ENCODE data around the gene HBP1. TPM values are rescaled to one million over a fixed set of nuclear protein-coding genes. Genes with fewer than 3 reads are reported as not detected.

Gene HBP1
- total RNA-seq, 1 experiment from 2014 or later: 30.2 TPM

- no TSS peak for BruUV-seq (replicated peaks)
- no peak for DNase-seq (ENCODE audit: unreplicated experiment)
Observed at GRCh38 chr7:107209565-107209964, 40.8 kb downstream of the HBP1 start.

GRCh38 chr7:107210400-107210799 is 41.6 kb downstream of the HBP1 start:
- ChIA-PET POLR2A (no interaction called here), CTCF (no interaction called here)
- H3K4me3 Mint-ChIP-seq (ENCODE audit: unreplicated experiment): no peak overlapping the region
- no peak for DNase-seq (ENCODE audit: unreplicated experiment)
- no TSS peak for BruUV-seq (replicated peaks)
- TF ChIP-seq CTCF (IDR thresholded peaks at IDR 0.05; ENCODE audit: unreplicated experiment): no peak
- no peaks in the 10 kb centered on the region for H3K27me3 Mint-ChIP-seq (ENCODE audit: insufficient read depth, unreplicated experiment)
- H3K36me3 Mint-ChIP-seq (ENCODE audit: insufficient read depth, unreplicated experiment): peaks cover 31% of the 10 kb centered on the region
- no peaks in the 10 kb centered on the region for H3K4me1 Mint-ChIP-seq (ENCODE audit: insufficient read depth, unreplicated experiment)
- no peak overlapping the region for H3K27ac Mint-ChIP-seq (ENCODE audit: low read depth, unreplicated experiment)
- intact Hi-C loops (cut with micrococcal nuclease): no loop called here
- no peaks in the 10 kb centered on the region for H3K9me3 Mint-ChIP-seq (ENCODE audit: unreplicated experiment)

More at GRCh38 chr7:107209565-107209964, 40.8 kb downstream of the HBP1 start:
- intact Hi-C loops (cut with micrococcal nuclease): loop anchor here (10.0 kb wide), 1 partner anchor 255 kb away; no protein-coding TSS in a partner anchor
- Mint-ChIP-seq H3K9me3 (ENCODE audit: unreplicated experiment) (no peaks in the 10 kb centered on the region), H3K36me3 (ENCODE audit: insufficient read depth, unreplicated experiment) (peaks cover 39% of the 10 kb centered on the region), H3K27ac (ENCODE audit: low read depth, unreplicated experiment) (no peak overlapping the region), H3K4me3 (ENCODE audit: unreplicated experiment) (no peak overlapping the region), H3K4me1 (ENCODE audit: insufficient read depth, unreplicated experiment) (no peaks in the 10 kb centered on the region), H3K27me3 (ENCODE audit: insufficient read depth, unreplicated experiment) (no peaks in the 10 kb centered on the region)
- TF ChIP-seq CTCF (IDR thresholded peaks at IDR 0.05; ENCODE audit: unreplicated experiment): no peak
- POLR2A ChIA-PET: interaction anchor here (1.2 kb wide), 1 partner anchor 9 kb away, joined by 3 read pairs; no protein-coding TSS in a partner anchor
- CTCF ChIA-PET: interaction anchor here (0.6 to 1.6 kb wide), 3 partner anchors 15 to 183 kb away, joined by 3 to 5 read pairs (median 4); no protein-coding TSS in a partner anchor

GRCh38 chr7:107212725-107213124 is 43.9 kb downstream of the HBP1 start:
- H3K9me3 Mint-ChIP-seq (ENCODE audit: unreplicated experiment): no peaks in the 10 kb centered on the region
- H3K27ac Mint-ChIP-seq (ENCODE audit: low read depth, unreplicated experiment): no peak overlapping the region
- DNase-seq (ENCODE audit: unreplicated experiment): no peak
- no peaks in the 10 kb centered on the region for H3K4me1 Mint-ChIP-seq (ENCODE audit: insufficient read depth, unreplicated experiment)
- ChIA-PET CTCF (interaction anchor here (0.9 kb wide), 2 partner anchors 43 to 250 kb away, joined by 3 read pairs; no protein-coding TSS in a partner anchor), POLR2A (no interaction called here)
- no peak overlapping the region for H3K4me3 Mint-ChIP-seq (ENCODE audit: unreplicated experiment)
- peaks cover 13% of the 10 kb centered on the region for H3K36me3 Mint-ChIP-seq (ENCODE audit: insufficient read depth, unreplicated experiment)
- no peaks in the 10 kb centered on the region for H3K27me3 Mint-ChIP-seq (ENCODE audit: insufficient read depth, unreplicated experiment)
- no TSS peak for BruUV-seq (replicated peaks)
- intact Hi-C loops (cut with micrococcal nuclease): no loop called here
- TF ChIP-seq CTCF (IDR thresholded peaks at IDR 0.05; ENCODE audit: unreplicated experiment): no peak

- no peak overlapping the region for H3K27ac Mint-ChIP-seq (ENCODE audit: low read depth, unreplicated experiment)
- intact Hi-C loops (cut with micrococcal nuclease): no loop called here
- BruUV-seq (replicated peaks): no TSS peak
- H3K27me3 Mint-ChIP-seq (ENCODE audit: insufficient read depth, unreplicated experiment): no peaks in the 10 kb centered on the region
- no peak overlapping the region for H3K4me3 Mint-ChIP-seq (ENCODE audit: unreplicated experiment)
- TF ChIP-seq CTCF (IDR thresholded peaks at IDR 0.05; ENCODE audit: unreplicated experiment): no peak
- no peaks in the 10 kb centered on the region for H3K9me3 Mint-ChIP-seq (ENCODE audit: unreplicated experiment)
- DNase-seq (ENCODE audit: unreplicated experiment): no peak
- H3K4me1 Mint-ChIP-seq (ENCODE audit: insufficient read depth, unreplicated experiment): no peaks in the 10 kb centered on the region
- ChIA-PET POLR2A (no interaction called here), CTCF (interaction anchor here (0.6 to 0.9 kb wide), 2 partner anchors 43 to 286 kb away, joined by 3 read pairs; no protein-coding TSS in a partner anchor)
- H3K36me3 Mint-ChIP-seq (ENCODE audit: insufficient read depth, unreplicated experiment): peaks cover 7% of the 10 kb centered on the region
Observed at GRCh38 chr7:107213193-107213788, 44.5 kb downstream of the HBP1 start.

Measured in MCF 10A (cell line).